ENCODE measurements around the gene DICER1. TPM values are rescaled to one million over a fixed set of nuclear protein-coding genes. Genes with fewer than 3 reads are reported as not detected.

The DICER1 gene
- polyA plus RNA-seq, 3 donors = 26.5 to 38.4 (median 34.7) TPM

GRCh38 chr14:95070748-95071435, 86.4 kb downstream of the DICER1 start:
- no peaks in the 10 kb centered on the region for H3K27me3 ChIP-seq (ENCODE audit: control insufficient read depth in 2 of 2, insufficient read depth in 2 of 2, low read length in 2 of 2)
- H3K4me1 ChIP-seq (ENCODE audit: control insufficient read depth in 1 of 2, insufficient read depth in 2 of 2, low read length in 2 of 2) = no peaks in the 10 kb centered on the region
- WGBS (ENCODE audit: insufficient coverage) = 89% methylated on average over 7 of the region's 11 CpGs
- no peaks in the 10 kb centered on the region for H3K4me1 Mint-ChIP-seq
- H2AFZ ChIP-seq (ENCODE audit: insufficient read depth, low read depth, low read length, poor library complexity, severe bottlenecking) = no peak overlapping the region
- no peaks in the 10 kb centered on the region for H3K36me3 Mint-ChIP-seq
- H3K9ac ChIP-seq (ENCODE audit: insufficient read depth, low read length, poor library complexity, severe bottlenecking) = no peak overlapping the region
- no peak overlapping the region for H3K4me3 Mint-ChIP-seq
- no peak overlapping the region for H3K27ac Mint-ChIP-seq
- no peaks in the 10 kb centered on the region for H3K9me3 ChIP-seq (replicated peaks in 1 of 2; ENCODE audit: control insufficient read depth in 1 of 2, insufficient read depth in 1 of 2, low read length in 2 of 2)
- H3K36me3 ChIP-seq (replicated peaks in 1 of 2; ENCODE audit: control insufficient read depth in 1 of 2, insufficient read depth in 2 of 2, low read length in 2 of 2) = no peaks in the 10 kb centered on the region
- no peaks in the 10 kb centered on the region for H3K79me2 ChIP-seq (ENCODE audit: insufficient read depth, low read length)
- H4K20me1 ChIP-seq (ENCODE audit: insufficient read depth, low read length) = no peaks in the 10 kb centered on the region
- H3K9me3 Mint-ChIP-seq = peaks cover 0 to 8% (median 2%) of the 10 kb centered on the region in 7 donors
- H3K4me3 ChIP-seq (replicated peaks in 1 of 3; ENCODE audit: low read depth in 2 of 3, low read length in 3 of 3) = no peak overlapping the region
- no peak for DNase-seq
- no peak overlapping the region for H3K4me2 ChIP-seq (replicated peaks; ENCODE audit: extremely low read depth, low read length, poor library complexity, severe bottlenecking)
- H3K27me3 Mint-ChIP-seq (ENCODE audit: low read depth in 3 of 3) = peaks cover 2 to 20% (median 9%) of the 10 kb centered on the region in 3 donors
- intact Hi-C loops (cut with micrococcal nuclease) = no loop called here
- no peak for TF ChIP-seq CTCF (IDR thresholded peaks at IDR 0.05)
- H3K27ac ChIP-seq (ENCODE audit: low read depth in 1 of 2, low read length in 2 of 2) = no peak overlapping the region

GRCh38 chr14:95069547-95069946, 87.8 kb downstream of the DICER1 start:
- no peaks in the 10 kb centered on the region for H3K36me3 ChIP-seq (replicated peaks in 1 of 2; ENCODE audit: control insufficient read depth in 1 of 2, insufficient read depth in 2 of 2, low read length in 2 of 2)
- Mint-ChIP-seq H3K9me3 (peaks cover 0 to 5% (median 1%) of the 10 kb centered on the region in 7 donors), H3K27ac (no peak overlapping the region), H3K36me3 (no peaks in the 10 kb centered on the region), H3K4me1 (no peaks in the 10 kb centered on the region), H3K4me3 (no peak overlapping the region), H3K27me3 (ENCODE audit: low read depth in 3 of 3) (peaks cover 2 to 19% (median 9%) of the 10 kb centered on the region in 3 donors)
- H3K27ac ChIP-seq (ENCODE audit: low read depth in 1 of 2, low read length in 2 of 2) = no peak overlapping the region
- no peak overlapping the region for H2AFZ ChIP-seq (ENCODE audit: insufficient read depth, low read depth, low read length, poor library complexity, severe bottlenecking)
- DNase-seq = no peak
- WGBS (ENCODE audit: insufficient coverage) = 79% methylated on average over 3 of the region's 10 CpGs
- H3K9ac ChIP-seq (ENCODE audit: insufficient read depth, low read length, poor library complexity, severe bottlenecking) = no peak overlapping the region
- TF ChIP-seq CTCF (IDR thresholded peaks at IDR 0.05) = no peak
- no peaks in the 10 kb centered on the region for H3K4me1 ChIP-seq (ENCODE audit: control insufficient read depth in 1 of 2, insufficient read depth in 2 of 2, low read length in 2 of 2)
- H3K9me3 ChIP-seq (replicated peaks in 1 of 2; ENCODE audit: control insufficient read depth in 1 of 2, insufficient read depth in 1 of 2, low read length in 2 of 2) = no peaks in the 10 kb centered on the region
- no peaks in the 10 kb centered on the region for H4K20me1 ChIP-seq (ENCODE audit: insufficient read depth, low read length)
- intact Hi-C loops (cut with micrococcal nuclease) = no loop called here
- H3K4me2 ChIP-seq (replicated peaks; ENCODE audit: extremely low read depth, low read length, poor library complexity, severe bottlenecking) = no peak overlapping the region
- H3K4me3 ChIP-seq (replicated peaks in 1 of 3; ENCODE audit: low read depth in 2 of 3, low read length in 3 of 3) = no peak overlapping the region
- no peaks in the 10 kb centered on the region for H3K27me3 ChIP-seq (ENCODE audit: control insufficient read depth in 2 of 2, insufficient read depth in 2 of 2, low read length in 2 of 2)
- no peaks in the 10 kb centered on the region for H3K79me2 ChIP-seq (ENCODE audit: insufficient read depth, low read length)

All from CD14-positive monocyte (primary cell).